ENCODE results near the gene BCL10.

DNA sequence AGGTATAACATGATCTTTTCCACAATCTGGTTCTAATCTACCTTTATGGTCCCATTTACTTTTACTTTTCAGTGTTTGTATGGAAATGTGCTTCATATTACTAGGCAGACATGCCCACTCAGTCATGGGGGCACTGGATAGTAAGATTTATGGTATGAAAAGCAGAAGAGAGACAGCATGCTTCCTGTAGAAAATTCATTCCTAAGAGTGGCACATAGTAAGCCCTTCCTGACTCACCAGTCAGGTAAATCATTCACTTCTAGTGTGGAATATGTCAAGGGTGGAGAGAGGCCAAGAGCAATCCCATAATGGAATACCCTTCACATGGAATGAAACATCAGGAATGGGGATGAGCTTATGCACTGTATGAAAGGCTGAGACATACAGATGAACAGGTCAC, 49.5 kb upstream of the BCL10 start:
- TF ChIP-seq, protein P1, sequence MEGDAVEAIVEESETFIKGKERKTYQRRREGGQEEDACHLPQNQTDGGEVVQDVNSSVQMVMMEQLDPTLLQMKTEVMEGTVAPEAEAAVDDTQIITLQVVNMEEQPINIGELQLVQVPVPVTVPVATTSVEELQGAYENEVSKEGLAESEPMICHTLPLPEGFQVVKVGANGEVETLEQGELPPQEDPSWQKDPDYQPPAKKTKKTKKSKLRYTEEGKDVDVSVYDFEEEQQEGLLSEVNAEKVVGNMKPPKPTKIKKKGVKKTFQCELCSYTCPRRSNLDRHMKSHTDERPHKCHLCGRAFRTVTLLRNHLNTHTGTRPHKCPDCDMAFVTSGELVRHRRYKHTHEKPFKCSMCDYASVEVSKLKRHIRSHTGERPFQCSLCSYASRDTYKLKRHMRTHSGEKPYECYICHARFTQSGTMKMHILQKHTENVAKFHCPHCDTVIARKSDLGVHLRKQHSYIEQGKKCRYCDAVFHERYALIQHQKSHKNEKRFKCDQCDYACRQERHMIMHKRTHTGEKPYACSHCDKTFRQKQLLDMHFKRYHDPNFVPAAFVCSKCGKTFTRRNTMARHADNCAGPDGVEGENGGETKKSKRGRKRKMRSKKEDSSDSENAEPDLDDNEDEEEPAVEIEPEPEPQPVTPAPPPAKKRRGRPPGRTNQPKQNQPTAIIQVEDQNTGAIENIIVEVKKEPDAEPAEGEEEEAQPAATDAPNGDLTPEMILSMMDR (conservative IDR thresholded peaks at IDR 0.05): no peak
- no peak for TF ChIP-seq EZH2 (IDR thresholded peaks at IDR 0.05; ENCODE audit: low read depth)
